Urinary bladder (tissue), 4 donors: ENCODE measurements around the gene PGA5. TPM values are rescaled to one million over a fixed set of nuclear protein-coding genes. Genes with fewer than 3 reads are reported as not detected.

Experiments used
- DNase-seq: peaks from one replicate; pipeline ENCODE4 v3.0.0-alpha.2; 2015; ENCODE audit errors: extremely low spot score
- H3K27ac ChIP-seq: one replicate; pipeline ENCODE4 v1.5.1; 2013; ENCODE audit warnings: low read depth, mild to moderate bottlenecking, moderate library complexity
- H3K36me3 ChIP-seq: one replicate; pipeline ENCODE4 v1.6.1; 2013; ENCODE audit warnings: mild to moderate bottlenecking, moderate library complexity; ENCODE audit not compliant: insufficient read depth
- H3K4me1 ChIP-seq: one replicate; pipeline ENCODE4 v1.6.1; 2013; ENCODE audit warnings: mild to moderate bottlenecking, moderate library complexity; ENCODE audit not compliant: insufficient read depth
- H3K4me3 ChIP-seq: one replicate; pipeline ENCODE4 v1.5.1; 2013; ENCODE audit warnings: low read depth, low read length
- WGBS: extraction: QIAGEN DNeasy Blood & Tissue Kit; methylation state at CpG from one replicate; pipeline ENCODE4 v1.1.7; 2013; 5-methylcytosine and 5-hydroxymethylcytosine counted together
- polyA plus RNA-seq: library from polyadenylated mRNA; stranded (reverse); fragments of 200-250 nt; gene quantifications from one replicate; pipeline ENCODE4 v1.2.3, GENCODE V29; 2013
- total RNA-seq: library from RNA; depleted of rRNA; stranded (reverse); fragments of >200 nt; gene quantifications from one replicate; pipeline ENCODE4 v1.2.3, GENCODE V29; 2014
- donor health status: healthy with polysubstance abuse.
- donor health status: healthy.

The PGA5 gene
- total and polyA plus RNA-seq, 2 donors: 0.38 to 0.69 TPM

- DNase-seq: no peak
- H3K27ac ChIP-seq: no peak overlapping the region
- no peaks in the 10 kb centered on the region for H3K4me1 ChIP-seq
- 79% methylated on average over 4 of the region's 4 CpGs for WGBS
- H3K36me3 ChIP-seq: no peaks in the 10 kb centered on the region
- no peak overlapping the region for H3K4me3 ChIP-seq
Measured at GRCh38 chr11:61266602-61267001, 25.6 kb downstream of the PGA5 start.

- Histone ChIP-seq H3K27ac (no peak overlapping the region), H3K4me1 (no peaks in the 10 kb centered on the region), H3K4me3 (no peak overlapping the region), H3K36me3 (no peaks in the 10 kb centered on the region)
- DNase-seq: no peak
- WGBS: 75% methylated on average over 6 of the region's 6 CpGs
Measured at GRCh38 chr11:61267437-61267841, 26.5 kb downstream of the PGA5 start.

- DNase-seq: no peak
- no peak overlapping the region for H3K4me3 ChIP-seq
- 91% methylated on average over 15 of the region's 15 CpGs for WGBS
Measured at GRCh38 chr11:61268588-61269250, 27.7 kb downstream of the PGA5 start.

GRCh38 chr11:61270354-61271076 lies 29.5 kb downstream of the PGA5 start:
- H3K4me3 ChIP-seq: no peak overlapping the region
- WGBS: 92% methylated on average over 7 of the region's 7 CpGs
- no peaks in the 10 kb centered on the region for H3K36me3 ChIP-seq
- H3K27ac ChIP-seq: no peak overlapping the region
- DNase-seq: no peak
- H3K4me1 ChIP-seq: no peaks in the 10 kb centered on the region

More at GRCh38 chr11:61268588-61269250, 27.7 kb downstream of the PGA5 start:
- no peaks in the 10 kb centered on the region for H3K36me3 ChIP-seq
- H3K27ac ChIP-seq: no peak overlapping the region
- H3K4me1 ChIP-seq: no peaks in the 10 kb centered on the region

GRCh38 chr11:61272731-61273130 lies 31.8 kb downstream of the PGA5 start:
- WGBS: 98% methylated on average over 3 of the region's 3 CpGs
- Histone ChIP-seq H3K36me3 (no peaks in the 10 kb centered on the region), H3K27ac (no peak overlapping the region), H3K4me1 (no peaks in the 10 kb centered on the region), H3K4me3 (no peak overlapping the region)
- DNase-seq: no peak

GRCh38 chr11:61273178-61274078 lies 32.5 kb downstream of the PGA5 start:
- no peak overlapping the region for H3K27ac ChIP-seq
- DNase-seq: no peak
- H3K4me3 ChIP-seq: no peak overlapping the region
- H3K36me3 ChIP-seq: no peaks in the 10 kb centered on the region
- 82% methylated on average over 16 of the region's 16 CpGs for WGBS
- H3K4me1 ChIP-seq: no peaks in the 10 kb centered on the region

GRCh38 chr11:61274084-61274483 lies 33.1 kb downstream of the PGA5 start:
- H3K27ac ChIP-seq: no peak overlapping the region
- H3K4me1 ChIP-seq: no peaks in the 10 kb centered on the region
- 97% methylated on average over 4 of the region's 4 CpGs for WGBS

GRCh38 chr11:61275191-61275590 lies 34.2 kb downstream of the PGA5 start:
- H3K27ac ChIP-seq: no peak overlapping the region

More at GRCh38 chr11:61274084-61274483, 33.1 kb downstream of the PGA5 start:
- Histone ChIP-seq H3K36me3 (no peaks in the 10 kb centered on the region), H3K4me3 (no peak overlapping the region)
- DNase-seq: no peak

GRCh38 chr11:61277186-61278000 lies 36.4 kb downstream of the PGA5 start:
- 77% methylated on average over 14 of the region's 14 CpGs for WGBS
- no peaks in the 10 kb centered on the region for H3K4me1 ChIP-seq
- H3K36me3 ChIP-seq: no peaks in the 10 kb centered on the region
- no peak for DNase-seq
- H3K4me3 ChIP-seq: no peak overlapping the region
- H3K27ac ChIP-seq: no peak overlapping the region

More at GRCh38 chr11:61275191-61275590, 34.2 kb downstream of the PGA5 start:
- DNase-seq: no peak
- 94% methylated on average over 4 of the region's 4 CpGs for WGBS
- Histone ChIP-seq H3K4me3 (no peak overlapping the region), H3K36me3 (no peaks in the 10 kb centered on the region), H3K4me1 (no peaks in the 10 kb centered on the region)

GRCh38 chr11:61278001-61278470 lies 37.1 kb downstream of the PGA5 start:
- no peaks in the 10 kb centered on the region for H3K4me1 ChIP-seq
- no peak overlapping the region for H3K27ac ChIP-seq
- H3K4me3 ChIP-seq: no peak overlapping the region
- no peaks in the 10 kb centered on the region for H3K36me3 ChIP-seq
- DNase-seq: no peak
- 44% methylated on average over 10 of the region's 10 CpGs for WGBS

GRCh38 chr11:61279934-61280659 lies 39.1 kb downstream of the PGA5 start:
- H3K27ac ChIP-seq: no peak overlapping the region
- WGBS: 86% methylated on average over 12 of the region's 12 CpGs
- H3K4me1 ChIP-seq: no peaks in the 10 kb centered on the region
- H3K4me3 ChIP-seq: no peak overlapping the region
- no peaks in the 10 kb centered on the region for H3K36me3 ChIP-seq
- no peak for DNase-seq

GRCh38 chr11:61280883-61281580 lies 40.1 kb downstream of the PGA5 start:
- 86% methylated on average over 20 of the region's 20 CpGs for WGBS
- H3K27ac ChIP-seq: no peak overlapping the region

More at GRCh38 chr11:61280883-61281580, 40.1 kb downstream of the PGA5 start:
- Histone ChIP-seq H3K4me1 (no peaks in the 10 kb centered on the region), H3K36me3 (no peaks in the 10 kb centered on the region), H3K4me3 (no peak overlapping the region)
- no peak for DNase-seq
